ENCODE data around the gene SERPINE1.
"Not testable (repeated sequence)": the region's sequence is repeated elsewhere in the genome, so short reads cannot be mapped to it uniquely, and the experiment has no call there.

SERPINE1 gene

DNA sequence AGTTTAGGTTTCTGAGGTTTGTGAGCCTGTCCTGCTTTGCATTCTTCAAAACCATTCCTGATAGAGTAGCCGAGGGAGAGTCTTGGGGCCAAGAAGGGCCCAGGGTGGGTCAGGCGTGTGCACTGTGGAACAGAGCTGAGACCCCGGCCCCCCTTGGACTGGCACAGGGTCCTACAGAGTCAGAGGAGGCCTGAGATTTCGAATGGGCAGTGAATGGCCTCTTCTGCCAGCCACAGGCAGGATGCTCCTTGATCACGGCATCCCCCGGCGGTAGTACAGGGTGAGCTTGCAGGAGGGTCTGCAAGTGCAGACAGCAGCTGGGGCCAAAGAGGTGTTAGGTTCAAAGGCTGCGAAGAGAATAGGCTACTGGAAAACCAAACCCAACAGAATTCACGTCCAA, 37.0 kb upstream of the SERPINE1 start:
- Histone ChIP-seq H3K9me3 (peaks cover 32% of the 10 kb centered on the region; the same call in 1 of the 2 replicates), H3K36me3 (peaks cover 61% of the 10 kb centered on the region), H3K4me1 (peaks cover 32% of the 10 kb centered on the region), H4K20me1 (peaks cover 53% of the 10 kb centered on the region), H3K27ac (no peak overlapping the region), H3K4me3 (no peak overlapping the region), H3K9ac (no peak overlapping the region), H3K4me2 (no peak overlapping the region), H3K27me3 (no peaks in the 10 kb centered on the region)
- no peak for TF ChIP-seq Cebpa-rat (IDR thresholded peaks at IDR 0.05)

DNA sequence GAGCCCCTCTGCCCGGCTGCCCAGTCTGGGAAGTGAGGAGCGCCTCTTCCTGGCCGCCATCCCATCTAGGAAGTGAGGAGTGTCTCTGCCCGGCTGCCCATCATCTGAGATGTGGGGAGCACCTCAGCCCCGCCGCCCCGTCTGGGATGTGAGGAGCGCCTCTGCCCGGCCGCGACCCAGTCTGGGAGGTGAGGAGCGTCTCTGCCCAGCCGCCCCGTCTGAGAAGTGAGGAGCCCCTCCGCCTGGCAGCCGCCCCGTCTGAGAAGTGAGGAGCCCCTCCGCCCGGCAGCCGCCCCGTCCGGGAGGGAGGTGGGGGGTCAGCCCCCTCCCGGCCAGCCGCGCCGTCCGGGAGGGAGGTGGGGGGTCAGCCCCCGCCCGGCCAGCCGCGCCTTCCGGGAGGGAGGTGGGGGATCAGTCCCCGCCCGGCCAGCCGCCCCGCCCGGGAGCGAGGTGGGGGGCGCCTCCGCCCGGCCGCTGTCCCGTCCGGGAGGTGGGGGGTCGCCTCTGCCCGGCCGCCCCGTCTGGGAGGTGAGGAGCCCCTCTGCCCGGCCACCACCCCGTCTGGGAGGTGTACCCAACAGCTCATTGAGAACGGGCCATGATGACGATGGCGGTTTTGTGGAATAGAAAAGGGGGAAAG, 34.5 kb upstream of the SERPINE1 start:
- not testable (repeated sequence) for H3K9ac ChIP-seq, H3K27ac ChIP-seq, H3K4me3 ChIP-seq, H3K27me3 ChIP-seq, H3K4me2 ChIP-seq
- Histone ChIP-seq H3K4me1 (peaks cover 15% of the 10 kb centered on the region), H4K20me1 (peaks cover 73% of the 10 kb centered on the region), H3K36me3 (peaks cover 54% of the 10 kb centered on the region), H3K9me3 (peaks cover 32% of the 10 kb centered on the region; the same call in 1 of the 2 replicates)

DNA sequence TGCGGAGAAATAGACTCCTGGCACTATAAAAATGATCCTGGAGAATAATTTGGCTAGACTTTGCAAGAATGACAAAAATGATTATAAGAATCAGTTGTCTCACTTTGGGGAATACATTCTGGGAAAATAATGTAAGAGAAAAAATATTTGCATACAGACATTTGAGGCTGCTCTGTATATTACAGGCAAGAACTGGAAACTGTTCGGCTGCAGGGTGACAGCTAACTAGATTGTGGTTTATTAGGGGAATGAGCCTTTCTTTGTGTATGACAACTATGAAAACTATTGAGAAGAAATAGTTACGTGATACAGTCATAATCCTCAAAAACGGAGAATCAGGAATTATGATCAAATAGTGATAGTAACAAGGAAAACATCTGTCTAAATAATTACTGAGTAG, 33.0 kb upstream of the SERPINE1 start:
- H3K4me2 ChIP-seq = no peak overlapping the region
- TF ChIP-seq Cebpa-rat (IDR thresholded peaks at IDR 0.05) = no peak
- peaks cover under 1% of the 10 kb centered on the region; the same call in 1 of the 2 replicates for H3K4me1 ChIP-seq
- H3K9me3 ChIP-seq = peaks cover 25% of the 10 kb centered on the region; the same call in 1 of the 2 replicates
- no peak overlapping the region for H3K9ac ChIP-seq
- no peak overlapping the region for H3K27ac ChIP-seq
- H4K20me1 ChIP-seq = peaks cover 60% of the 10 kb centered on the region
- peaks cover 38% of the 10 kb centered on the region for H3K36me3 ChIP-seq
- H3K4me3 ChIP-seq = no peak overlapping the region
- H3K27me3 ChIP-seq = no peaks in the 10 kb centered on the region

DNA sequence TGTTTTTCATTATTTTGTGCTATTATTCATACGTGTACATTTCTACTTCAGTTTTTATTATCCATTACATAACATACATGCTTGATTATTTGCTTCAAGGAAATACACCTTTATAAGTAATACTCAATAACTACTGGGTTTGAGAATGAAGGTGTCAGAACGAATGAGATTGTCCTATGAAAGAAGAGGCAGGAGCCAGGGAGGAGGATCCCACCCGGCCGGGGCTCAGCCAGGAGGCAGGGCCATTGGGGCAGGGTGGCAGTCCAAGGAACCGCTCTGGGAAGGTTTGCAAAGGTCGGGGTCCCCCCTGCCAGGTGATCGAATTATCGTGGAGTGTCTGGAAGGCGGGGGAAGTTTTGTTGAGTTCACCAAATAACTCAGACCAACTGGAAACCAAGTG, 32.5 kb upstream of the SERPINE1 start:
- no peak for TF ChIP-seq Cebpa-rat (IDR thresholded peaks at IDR 0.05)
- H4K20me1 ChIP-seq = peaks cover 56% of the 10 kb centered on the region
- H3K9ac ChIP-seq = no peak overlapping the region
- H3K4me3 ChIP-seq = no peak overlapping the region
- peaks cover 4% of the 10 kb centered on the region for H3K4me1 ChIP-seq
- no peak overlapping the region for H3K4me2 ChIP-seq
- H3K36me3 ChIP-seq = peaks cover 34% of the 10 kb centered on the region
- H3K27ac ChIP-seq = no peak overlapping the region
- peaks cover 22% of the 10 kb centered on the region; the same call in 1 of the 2 replicates for H3K9me3 ChIP-seq
- 0 out of 2 replicates have a peak, but pooled peaks cover 2% of the 10 kb centered on the region for H3K27me3 ChIP-seq

DNA sequence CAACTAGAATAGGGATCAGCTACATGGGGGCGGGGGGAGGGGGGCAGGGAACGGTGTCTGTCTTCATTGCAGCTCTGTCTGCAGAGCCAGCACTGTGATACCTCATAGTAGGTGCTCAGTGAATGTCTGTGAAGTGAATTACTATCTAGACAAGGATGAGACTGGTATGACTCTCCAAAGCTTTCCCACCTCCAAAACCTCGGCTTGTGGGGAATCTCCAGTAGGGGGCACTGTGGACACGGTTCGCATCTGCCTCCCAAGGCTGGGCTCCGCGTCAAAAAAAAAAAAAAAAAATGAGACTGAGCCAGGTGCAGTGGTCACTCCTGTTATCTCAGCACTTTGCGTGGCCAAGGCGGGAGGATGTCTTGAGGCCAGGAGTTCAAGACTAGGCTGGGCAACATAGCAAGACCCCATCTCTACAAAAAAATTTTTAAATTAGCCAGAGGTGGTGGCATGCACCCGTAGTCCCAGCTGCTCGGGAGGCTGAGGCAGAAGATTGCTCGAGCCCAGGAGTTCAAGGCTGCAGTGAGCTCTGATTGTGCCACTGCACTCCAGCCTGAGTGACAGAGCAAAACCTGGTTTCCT, 32.0 kb upstream of the SERPINE1 start:
- peaks cover 50% of the 10 kb centered on the region for H4K20me1 ChIP-seq
- peaks cover 29% of the 10 kb centered on the region for H3K36me3 ChIP-seq
- peaks cover 9% of the 10 kb centered on the region for H3K4me1 ChIP-seq
- no peak for TF ChIP-seq Cebpa-rat (IDR thresholded peaks at IDR 0.05)
- 0 out of 2 replicates have a peak, but pooled peaks cover 4% of the 10 kb centered on the region for H3K27me3 ChIP-seq
- H3K9me3 ChIP-seq = peaks cover 17% of the 10 kb centered on the region; the same call in 1 of the 2 replicates
- no peak overlapping the region for H3K27ac ChIP-seq
- no peak overlapping the region for H3K9ac ChIP-seq
- H3K4me3 ChIP-seq = no peak overlapping the region
- H3K4me2 ChIP-seq = no peak overlapping the region

DNA sequence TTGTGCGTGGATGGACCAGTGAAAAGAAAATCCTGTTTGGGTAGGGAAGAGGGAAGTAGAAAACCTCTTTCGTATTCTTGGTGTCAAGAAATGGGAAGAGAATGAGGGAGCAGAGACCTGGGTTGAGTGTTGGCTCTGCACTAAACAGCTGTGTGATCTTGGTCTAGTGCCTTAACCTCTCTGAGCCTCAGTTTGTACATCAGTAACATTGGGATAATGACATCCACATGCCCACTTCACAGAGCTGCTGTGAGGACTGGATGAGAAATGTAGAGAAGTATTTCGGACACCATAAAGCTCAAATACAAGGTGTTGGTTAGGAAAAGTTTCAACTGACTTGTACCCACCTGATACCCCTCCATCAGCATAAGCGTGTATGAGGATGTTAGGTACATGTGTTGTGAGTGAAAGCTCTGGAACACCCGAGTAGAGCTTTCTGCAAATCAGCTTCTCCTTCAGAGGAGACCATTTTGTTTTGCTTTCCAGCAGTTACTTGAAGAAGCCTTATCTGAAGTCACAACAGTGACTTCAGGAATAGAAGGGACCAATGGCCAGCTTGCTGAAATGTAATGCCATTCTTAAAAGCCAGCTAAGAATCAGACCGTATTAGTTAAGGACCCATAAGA, 30.5 kb upstream of the SERPINE1 start:
- Histone ChIP-seq H3K27me3 (0 out of 2 replicates have a peak, but pooled peaks cover 4% of the 10 kb centered on the region), H3K9ac (no peak overlapping the region), H3K4me1 (peaks cover 15% of the 10 kb centered on the region), H3K27ac (no peak overlapping the region), H3K4me2 (no peak overlapping the region), H4K20me1 (peaks cover 42% of the 10 kb centered on the region), H3K36me3 (peaks cover 13% of the 10 kb centered on the region), H3K4me3 (no peak overlapping the region), H3K9me3 (peaks cover 3% of the 10 kb centered on the region; the same call in 1 of the 2 replicates)
- TF ChIP-seq Cebpa-rat (IDR thresholded peaks at IDR 0.05) = no peak

DNA sequence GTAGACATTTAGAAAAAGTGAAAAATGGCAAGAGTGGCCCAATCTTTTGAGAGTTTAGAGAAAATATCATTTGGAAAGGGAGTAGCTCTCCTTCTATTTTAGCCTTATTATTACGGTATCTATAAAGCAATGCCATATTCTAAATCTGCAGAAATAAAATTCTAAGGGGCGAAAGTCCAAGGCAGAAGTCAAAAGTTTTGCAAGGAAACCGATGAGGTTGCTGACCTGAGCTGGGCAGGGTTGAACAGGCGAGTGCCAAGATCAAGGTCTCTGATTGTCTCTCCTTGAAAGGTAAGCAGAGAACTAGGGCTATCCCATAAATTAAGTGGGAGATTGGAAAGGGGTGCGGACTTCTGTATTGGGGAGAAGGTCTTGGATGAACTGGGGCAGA, 30.0 kb upstream of the SERPINE1 start:
- H3K27ac ChIP-seq = no peak overlapping the region
- H3K4me3 ChIP-seq = no peak overlapping the region
- H3K9me3 ChIP-seq = no peaks in the 10 kb centered on the region; the same call in 1 of the 2 replicates
- peaks cover 8% of the 10 kb centered on the region for H3K36me3 ChIP-seq
- H3K4me1 ChIP-seq = peaks cover 15% of the 10 kb centered on the region
- no peak for TF ChIP-seq Cebpa-rat (IDR thresholded peaks at IDR 0.05)
- no peak overlapping the region for H3K9ac ChIP-seq
- H3K27me3 ChIP-seq = 0 out of 2 replicates have a peak, but pooled peaks cover 4% of the 10 kb centered on the region
- H4K20me1 ChIP-seq = peaks cover 42% of the 10 kb centered on the region
- H3K4me2 ChIP-seq = no peak overlapping the region

DNA sequence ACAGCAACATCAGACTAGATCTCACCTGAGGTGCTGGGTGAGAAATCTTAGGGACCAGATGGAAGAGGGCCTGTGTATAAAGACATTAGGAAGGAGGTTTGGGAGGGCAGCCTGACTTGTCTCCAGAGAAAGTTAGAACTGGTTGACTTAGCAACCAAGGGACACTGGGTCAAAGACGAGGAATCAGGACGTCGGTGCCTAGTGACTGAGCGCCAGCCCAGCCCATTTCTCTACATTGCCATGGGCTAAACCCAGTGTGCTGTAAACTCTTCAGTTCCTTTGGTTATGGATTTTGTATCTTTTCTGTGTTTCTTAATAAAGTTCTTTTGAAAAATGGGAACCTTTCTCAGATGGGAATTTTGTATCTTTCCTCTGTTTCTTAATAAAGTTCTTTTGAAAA, 29.3 kb upstream of the SERPINE1 start:
- no peak overlapping the region for H3K4me2 ChIP-seq
- peaks cover 15% of the 10 kb centered on the region for H3K4me1 ChIP-seq
- 0 out of 2 replicates have a peak, but pooled peaks cover 2% of the 10 kb centered on the region for H3K36me3 ChIP-seq
- no peak for TF ChIP-seq Cebpa-rat (IDR thresholded peaks at IDR 0.05)
- no peaks in the 10 kb centered on the region for H3K9me3 ChIP-seq
- no peak overlapping the region for H3K4me3 ChIP-seq
- peaks cover 42% of the 10 kb centered on the region for H4K20me1 ChIP-seq
- H3K27me3 ChIP-seq = 0 out of 2 replicates have a peak, but pooled peaks cover 4% of the 10 kb centered on the region
- no peak overlapping the region for H3K27ac ChIP-seq
- no peak overlapping the region for H3K9ac ChIP-seq

DNA sequence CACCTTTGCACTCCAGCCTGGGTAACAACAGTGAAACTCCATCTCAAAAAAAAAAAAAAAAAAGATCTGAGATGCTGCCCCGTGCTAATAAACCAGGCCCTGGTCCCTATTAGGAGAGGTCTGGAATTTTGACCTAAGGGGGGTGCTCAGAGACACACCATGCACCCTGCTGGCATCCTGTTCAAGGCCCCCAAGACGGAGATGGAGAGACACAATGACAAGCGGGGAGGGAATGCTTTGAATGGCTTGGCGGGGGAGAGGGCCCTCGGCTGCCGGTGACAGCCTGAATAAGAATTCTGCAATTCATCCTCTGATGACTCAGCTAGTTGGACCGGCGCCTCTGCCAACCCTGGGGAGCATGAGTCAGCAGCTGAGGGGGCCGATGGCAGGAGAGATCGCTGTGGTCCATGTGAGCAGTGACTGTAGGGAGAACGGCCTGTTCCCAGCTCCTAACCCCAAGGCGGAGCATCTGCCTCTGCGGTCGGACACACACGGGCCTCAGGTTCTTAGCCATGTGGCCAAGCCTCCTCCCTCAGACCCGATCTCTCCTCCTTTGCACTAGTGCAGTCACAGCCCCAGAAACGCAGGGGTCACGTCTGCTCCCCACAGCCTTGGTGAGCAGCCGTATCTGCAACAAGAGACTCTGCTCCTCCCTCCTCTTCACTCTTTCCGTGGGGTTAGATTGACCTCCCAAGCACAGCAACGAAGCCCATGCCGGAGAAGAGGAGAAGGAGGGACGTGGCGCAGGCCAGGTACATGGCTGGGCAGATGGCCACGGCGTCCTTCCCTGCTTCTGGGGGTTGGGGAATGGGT, 26.7 kb upstream of the SERPINE1 start:
- Histone ChIP-seq H3K36me3 (no peaks in the 10 kb centered on the region), H3K4me1 (peaks cover 21% of the 10 kb centered on the region), H3K27me3 (0 out of 2 replicates have a peak, but pooled peaks cover 4% of the 10 kb centered on the region), H3K4me2 (peak overlapping the region; percentile 40), H3K9ac (no peak overlapping the region), H3K9me3 (no peaks in the 10 kb centered on the region), H3K4me3 (no peak overlapping the region), H4K20me1 (peaks cover 23% of the 10 kb centered on the region), H3K27ac (no peak overlapping the region)
- TF ChIP-seq Cebpa-rat (IDR thresholded peaks at IDR 0.05) = no peak
